HG03354 (cell line): Measurements from ENCODE around the gene PTMS.
A peak's percentile ranks its signal among the peaks of the same experiment; 100 is the strongest.
"Not testable (repeated sequence)": the region's sequence is repeated elsewhere in the genome, so short reads cannot be mapped to it uniquely, and the experiment has no call there.

Experiments
- ATAC-seq: cut with Tn5 transposase; IDR thresholded peaks from one replicate; pipeline ENCODE4 v1.9.1; 2021; ENCODE audit warnings: mild to moderate bottlenecking; ENCODE audit not compliant: unreplicated experiment, poor library complexity, severe bottlenecking

Gene PTMS, protein sequence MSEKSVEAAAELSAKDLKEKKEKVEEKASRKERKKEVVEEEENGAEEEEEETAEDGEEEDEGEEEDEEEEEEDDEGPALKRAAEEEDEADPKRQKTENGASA

DNA sequence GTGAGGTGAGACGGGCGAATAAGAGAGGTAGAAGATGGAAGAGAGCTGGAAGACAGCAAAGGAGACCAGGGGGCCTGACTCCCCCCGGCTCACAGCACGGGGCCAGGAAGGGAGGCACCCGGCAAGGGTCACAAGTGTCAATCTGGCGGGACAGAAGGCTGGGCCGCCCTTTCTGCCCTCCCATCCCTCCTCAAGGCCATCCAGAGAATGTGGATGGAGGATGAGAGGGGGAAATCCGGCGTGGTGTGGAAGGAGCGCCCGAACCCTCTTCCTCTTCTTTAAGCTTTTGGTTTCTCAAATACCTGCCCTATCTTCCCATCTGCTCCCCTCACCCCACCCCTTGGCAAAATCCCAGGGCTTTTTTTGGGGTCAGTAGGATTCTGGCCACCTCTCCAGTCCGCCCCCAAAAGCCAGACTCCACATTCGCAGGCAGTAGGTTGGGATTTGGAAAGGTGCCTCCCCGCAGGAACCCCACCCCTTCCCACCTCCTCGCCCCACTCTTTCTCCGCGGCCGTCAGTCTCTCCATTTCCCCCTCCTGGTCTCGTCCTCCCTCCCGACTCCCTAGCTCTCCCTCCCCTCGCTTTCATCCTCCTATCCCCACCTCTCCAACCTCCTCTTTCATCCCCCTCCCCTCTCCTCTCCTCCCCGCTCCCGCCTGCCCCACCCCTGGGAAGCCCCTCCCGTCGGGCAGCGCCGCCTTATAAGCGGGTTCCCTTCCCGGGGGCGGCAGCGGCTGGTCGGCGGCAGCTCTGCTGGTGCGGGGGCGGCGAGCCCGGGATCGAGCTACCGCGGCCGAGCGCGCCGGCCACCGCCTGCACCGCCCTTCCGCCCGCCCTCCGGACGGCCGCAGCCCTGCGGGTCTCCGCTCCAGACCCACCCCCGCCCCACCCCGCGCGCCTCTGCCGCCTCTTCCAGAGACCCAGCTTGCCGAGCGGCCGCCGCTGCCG lies at the start of gene PTMS:
TSS of gene PTMS (plus strand) at position 730 of the 948 bp plus-strand sequence. CDS start 343 bp downstream, outside the sequence.
- peak; percentile 17 for ATAC-seq

DNA sequence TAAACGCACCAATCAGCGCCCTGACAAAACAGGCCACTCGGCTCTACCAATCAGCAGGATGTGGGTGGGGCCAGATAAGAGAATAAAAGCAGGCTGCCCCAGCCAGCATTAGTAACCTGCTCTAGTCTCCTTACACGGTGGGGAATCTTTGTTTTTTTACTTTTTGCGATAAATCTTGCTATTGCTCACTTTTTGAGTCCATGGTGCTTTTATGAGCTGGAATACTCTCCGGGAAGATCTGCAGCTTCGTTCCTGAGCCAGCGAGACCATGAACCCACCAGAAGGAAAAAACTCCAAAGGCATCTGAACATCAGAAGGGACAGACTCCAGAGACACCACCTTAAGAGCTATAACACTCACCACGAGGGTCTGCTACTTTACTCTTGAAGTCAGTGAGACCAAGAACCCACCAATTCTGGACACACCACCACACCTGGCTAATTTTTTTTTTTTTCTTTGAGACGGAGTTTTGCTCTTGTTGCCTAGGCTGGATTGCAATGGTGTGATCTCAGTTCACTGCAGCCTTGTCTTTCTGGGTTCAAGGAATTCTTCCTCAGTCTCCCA lies 49.2 kb upstream of the PTMS start:
- ATAC-seq: no peak

DNA sequence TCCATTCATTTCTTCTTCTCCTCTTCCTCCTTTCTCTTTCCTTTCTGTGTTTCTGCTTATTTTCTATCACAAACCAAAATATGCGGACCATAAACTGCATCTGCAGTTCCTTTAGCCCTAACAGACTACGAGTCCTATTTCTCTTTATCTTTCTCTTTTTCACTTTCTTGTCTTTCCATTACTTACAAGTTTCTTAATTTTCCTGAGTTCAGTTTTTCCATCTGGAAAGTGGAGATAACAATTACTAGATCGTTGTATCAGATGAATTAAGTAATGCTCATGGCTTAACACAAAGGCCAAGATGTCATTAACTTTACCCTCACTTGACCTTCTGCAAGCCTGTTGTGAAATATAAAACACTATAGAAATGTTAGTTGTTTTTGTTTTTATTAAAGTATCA lies 43.3 kb upstream of the PTMS start:
- ATAC-seq: no peak

DNA sequence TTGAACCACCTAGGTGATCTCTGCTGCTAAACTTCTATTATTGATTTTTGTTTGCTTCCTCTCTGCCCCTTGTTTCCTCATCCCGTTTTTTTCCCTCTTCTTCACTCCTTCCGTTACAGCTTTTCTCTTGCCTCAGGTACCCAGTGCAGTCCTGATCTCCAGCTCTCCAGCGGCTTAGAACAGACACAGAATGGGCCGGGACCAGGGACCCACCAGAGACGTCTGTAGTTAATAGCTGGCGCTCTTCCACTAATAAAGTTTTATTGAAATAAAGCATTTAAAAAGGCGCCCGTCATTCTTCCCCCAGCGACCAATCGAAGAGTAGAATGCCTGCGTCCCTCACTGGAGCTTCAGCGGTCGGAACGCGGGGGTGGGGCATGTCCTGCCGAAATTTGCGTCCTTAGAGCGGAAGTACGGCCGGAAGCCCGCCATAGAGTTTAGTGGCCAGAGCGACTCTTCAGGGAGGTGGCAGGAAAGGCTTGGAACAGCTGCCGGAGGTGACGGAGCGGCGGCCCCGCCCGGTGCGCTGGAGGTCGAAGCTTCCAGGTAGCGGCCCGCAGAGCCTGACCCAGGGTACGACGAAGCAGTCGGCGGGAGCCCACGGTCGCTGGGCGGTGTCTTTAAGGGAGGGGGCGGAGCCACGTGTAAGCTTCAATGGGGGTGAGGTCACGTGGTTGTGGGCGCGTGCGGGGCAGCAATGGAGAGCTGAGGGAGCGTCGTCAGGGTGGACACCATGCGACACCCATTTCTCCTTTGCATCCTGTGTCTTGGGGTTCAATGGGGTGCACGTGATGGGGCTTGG lies 42.4 kb upstream of the PTMS start, which contains the start of gene COPS7A:
TSS of gene COPS7A (plus strand) at position 440 of the 802 bp plus-strand sequence. CDS start 611 bp downstream, outside the sequence.
- peak; percentile 91 for ATAC-seq

DNA sequence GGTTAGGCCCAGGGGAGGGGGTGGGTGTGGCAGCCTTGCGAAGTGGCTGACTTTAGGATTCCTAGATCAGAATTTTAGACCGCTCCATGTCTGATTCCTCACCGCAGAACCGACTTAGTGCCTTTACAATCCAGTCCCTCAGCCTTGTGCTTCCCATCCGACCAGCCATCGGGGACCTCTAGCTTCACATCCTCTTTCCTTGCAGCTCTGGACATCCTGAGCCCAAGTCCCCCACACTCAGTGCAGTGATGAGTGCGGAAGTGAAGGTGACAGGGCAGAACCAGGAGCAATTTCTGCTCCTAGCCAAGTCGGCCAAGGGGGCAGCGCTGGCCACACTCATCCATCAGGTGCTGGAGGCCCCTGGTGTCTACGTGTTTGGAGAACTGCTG lies 41.8 kb upstream of the PTMS start:
- ATAC-seq: peak; percentile 31

DNA sequence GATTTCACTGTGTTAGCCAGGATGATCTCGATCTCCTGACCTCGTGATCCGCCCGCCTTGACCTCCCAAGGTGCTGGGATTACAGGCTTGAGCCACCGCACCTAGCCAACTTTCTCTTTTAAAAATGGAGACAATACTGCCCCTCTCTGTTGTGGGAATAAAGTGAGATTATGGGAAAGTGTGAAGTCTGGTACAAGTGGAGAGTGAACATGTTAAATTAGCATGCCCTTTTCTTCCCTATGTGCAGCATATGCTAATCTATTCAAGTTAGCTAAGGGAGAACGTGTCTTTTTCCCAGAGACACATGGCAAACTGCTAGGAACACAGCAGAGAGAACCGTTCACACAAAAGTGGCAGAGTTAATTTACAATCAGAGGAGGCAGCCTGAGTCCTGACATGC lies 40.8 kb upstream of the PTMS start:
- no peak for ATAC-seq

DNA sequence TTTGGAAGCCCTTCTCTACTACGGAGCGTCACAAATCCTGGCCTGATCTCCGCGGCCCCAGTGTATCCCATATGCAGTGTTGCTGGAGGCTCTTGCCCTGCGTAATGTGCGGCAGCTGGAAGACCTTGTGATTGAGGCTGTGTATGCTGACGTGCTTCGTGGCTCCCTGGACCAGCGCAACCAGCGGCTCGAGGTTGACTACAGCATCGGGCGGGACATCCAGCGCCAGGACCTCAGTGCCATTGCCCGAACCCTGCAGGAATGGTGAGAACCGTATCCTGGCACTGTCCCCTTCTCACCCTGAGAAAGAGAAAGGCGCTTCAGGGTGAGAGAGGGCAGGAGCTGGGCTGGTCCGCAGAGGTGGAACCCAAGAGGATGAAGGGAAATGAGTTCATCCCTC lies 37.0 kb upstream of the PTMS start:
- ATAC-seq: no peak

DNA sequence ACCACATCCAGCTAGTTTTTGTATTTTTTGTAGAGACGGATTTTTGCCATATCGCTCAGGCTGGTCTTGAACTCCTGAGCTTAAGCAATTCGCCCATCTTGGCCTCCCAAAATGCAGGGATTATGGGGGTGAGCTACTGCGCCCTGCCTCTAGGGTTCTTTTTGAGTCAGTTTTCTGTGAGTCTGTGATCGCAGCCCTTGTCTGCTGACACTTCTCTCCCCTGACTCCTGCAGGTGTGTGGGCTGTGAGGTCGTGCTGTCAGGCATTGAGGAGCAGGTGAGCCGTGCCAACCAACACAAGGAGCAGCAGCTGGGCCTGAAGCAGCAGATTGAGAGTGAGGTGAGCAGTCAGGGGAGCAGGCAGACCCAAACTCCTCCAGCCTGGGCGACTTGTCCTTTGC lies 36.0 kb upstream of the PTMS start:
- no peak for ATAC-seq

DNA sequence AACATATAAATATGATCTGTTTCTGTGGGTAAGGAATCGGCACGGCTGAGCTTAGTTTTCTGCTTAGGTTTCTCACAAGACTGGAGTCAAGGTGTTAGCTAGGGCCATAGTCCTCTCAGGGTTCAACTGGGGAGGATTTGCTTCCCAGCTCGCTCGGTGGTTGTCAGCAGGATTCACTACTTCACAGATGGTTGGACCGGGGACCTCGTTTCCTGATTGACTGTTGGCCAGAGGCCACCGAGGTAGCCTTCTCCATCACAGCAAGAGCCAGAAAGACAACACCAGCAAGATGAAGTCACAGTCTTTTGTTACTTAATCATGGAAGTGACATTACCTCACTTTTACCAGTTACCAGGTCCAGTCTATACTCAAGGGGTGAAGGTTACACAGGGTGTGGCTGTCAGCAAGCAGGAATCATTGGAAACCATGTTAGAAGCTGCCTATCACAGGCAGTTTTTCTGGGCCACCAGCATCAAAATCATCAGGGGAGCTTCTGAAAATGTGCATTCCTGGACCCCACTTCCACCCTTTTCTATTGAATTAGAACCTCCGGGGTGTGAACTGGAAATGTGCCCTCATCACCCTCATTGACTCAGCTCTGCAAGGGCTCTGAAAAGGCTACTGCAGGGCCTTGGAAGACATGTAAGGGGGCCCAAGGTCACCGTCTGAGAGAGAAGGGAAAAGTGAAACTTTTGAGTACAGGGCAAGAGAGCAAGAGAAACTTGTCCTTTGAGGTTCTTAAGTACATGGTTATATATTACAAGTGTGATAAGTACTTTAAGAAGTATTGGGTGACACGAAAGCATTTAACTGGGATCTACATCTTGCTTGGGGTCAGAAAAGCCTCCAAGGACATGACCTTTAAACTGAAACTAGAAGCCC lies 31.4 kb upstream of the PTMS start:
- ATAC-seq: no peak

DNA sequence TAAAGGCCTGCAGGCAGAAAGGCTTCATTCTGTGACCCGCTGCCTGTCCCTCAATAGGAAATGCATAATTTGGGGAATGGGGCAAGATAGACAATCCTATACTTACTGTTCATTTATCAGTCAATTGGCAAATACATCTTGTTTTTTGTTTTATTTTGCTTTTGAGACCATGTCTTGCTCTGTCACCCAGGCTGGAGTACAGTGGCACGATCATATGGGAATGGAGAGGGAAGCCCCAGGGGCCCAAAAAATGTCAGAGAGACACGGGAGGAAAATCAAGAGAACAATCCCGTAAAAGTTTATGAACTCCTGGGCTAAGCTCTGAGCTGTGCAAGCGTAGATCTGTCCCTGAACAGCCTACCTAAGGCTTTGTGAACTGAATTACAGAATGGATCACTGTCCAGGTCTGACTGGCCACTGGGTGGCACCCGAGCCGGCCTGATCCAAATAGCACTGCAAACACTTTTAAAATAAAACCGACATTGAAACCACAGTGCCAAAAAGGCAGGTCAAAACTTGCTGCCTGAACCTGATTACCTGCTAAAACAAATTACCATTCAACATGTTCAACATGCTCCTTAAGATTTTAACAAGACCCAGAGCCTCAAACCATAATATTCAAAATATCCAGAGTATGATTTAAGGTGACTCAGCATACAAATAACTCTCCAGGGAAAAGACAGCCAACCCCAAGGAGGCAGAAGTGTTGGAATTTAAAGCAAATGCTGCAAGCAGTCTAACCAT lies 30.5 kb upstream of the PTMS start:
- no peak for ATAC-seq

DNA sequence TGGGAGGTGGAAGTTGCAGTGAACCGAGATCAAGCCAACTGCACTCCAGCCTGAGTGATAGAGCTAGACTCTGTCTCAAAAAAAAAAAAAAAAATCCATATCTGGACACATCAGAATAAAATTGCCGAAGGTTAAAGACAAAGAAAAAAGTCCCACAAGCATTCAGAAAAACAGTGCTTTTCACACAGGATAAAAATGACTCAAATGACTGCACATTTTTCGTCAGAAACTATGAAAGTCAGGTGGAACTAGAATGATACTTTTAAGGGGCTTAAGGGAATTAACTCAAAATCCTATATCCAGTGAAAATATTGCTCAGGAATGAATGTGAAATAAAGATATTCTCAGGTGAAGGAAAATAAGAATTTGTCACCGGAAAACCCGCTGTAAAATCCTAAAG lies 29.4 kb upstream of the PTMS start:
- ATAC-seq: no peak

DNA sequence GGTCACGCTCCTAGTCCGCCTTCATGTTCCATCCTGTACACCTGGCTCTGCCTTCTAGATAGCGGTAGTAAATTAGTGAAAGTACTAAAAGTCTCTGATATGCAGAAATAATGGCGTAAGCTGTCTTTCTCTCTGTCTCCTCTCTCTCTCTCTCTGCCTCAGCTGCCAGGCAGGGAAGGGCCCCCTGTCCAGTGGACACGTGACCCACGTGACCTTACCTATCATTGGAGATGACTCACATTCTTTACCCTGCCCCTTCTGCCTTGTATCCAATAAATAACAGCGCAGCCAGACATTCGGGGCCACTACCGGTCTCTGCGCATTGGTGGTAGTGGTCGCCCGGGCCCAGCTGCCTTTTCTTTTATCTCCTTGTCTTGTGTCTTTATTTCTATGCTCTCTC lies 24.1 kb upstream of the PTMS start:
- ATAC-seq: not testable (repeated sequence)

DNA sequence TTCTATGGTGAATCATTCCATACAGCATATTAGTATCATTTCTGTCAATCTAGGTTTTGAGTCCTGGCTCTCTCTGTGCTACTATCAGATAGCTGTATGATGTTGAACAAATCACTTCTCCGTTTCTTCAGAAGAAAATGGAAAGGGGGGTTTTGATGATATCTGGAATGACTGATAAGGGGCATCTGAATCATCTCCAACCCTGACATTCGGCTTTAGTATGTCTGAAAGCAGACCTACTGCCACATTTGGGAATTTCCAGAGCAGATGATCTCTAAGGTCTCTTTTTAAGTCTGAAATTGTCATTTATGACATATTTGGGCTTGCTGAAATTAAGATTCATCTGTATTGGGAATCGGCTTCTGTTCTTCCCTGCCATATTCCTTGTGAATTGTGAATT lies 23.3 kb upstream of the PTMS start:
- ATAC-seq: no peak

DNA sequence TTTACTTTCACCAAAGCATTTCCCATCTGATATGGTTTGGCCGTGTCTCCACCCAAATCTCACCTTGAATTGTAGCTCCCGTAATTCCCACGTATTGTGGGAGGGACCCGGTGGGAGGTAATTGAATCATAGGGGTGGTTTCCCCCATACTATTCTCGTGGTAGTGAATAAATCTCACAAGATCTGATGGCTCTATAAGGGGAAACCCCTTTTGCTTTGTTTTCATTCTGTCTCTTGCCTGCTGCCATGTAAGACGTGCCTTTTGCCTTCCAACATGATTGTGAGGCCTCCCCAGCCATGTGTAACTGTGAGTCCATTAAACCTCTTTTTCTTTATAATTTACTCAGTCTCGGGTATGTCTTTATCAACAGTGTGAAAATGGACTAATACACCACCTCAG lies 22.9 kb upstream of the PTMS start:
- not testable (repeated sequence) for ATAC-seq

DNA sequence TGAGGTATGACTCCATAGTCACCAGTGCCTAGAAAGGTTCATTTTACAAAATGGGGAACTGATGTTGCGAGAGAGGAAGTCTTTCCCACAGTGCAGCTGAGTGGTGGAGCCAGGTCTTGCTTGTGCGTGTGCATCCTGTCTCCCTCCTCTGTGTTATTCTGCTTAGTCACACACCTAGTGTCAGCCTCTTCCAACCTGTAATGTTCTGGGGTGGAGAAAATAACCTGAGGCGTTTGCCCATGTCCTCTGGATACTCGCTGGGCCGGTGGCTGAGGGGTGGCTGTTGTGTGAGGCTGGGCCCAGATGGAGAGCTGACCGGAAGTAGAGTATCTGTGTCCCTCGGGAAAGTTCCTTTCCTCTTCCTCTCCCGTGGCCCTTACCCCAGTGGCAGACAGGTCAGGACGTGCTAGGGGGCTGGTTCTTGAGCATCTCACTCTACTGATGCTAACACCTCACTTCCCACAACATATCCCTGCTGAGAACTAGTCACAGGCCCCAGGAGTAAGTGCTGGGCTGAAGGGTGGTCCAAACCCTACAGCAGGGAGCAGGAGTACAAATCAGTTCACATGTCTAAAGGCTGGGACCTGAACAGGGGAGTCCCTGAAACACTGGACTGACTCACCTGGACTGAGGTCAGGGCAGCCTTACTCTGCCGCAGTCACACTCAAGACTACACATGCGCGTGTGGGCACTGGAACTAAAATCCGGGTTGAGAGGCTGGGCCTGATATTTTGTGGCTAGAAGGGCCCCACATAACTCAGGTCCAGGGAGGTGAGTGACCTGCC lies 20.2 kb upstream of the PTMS start:
- ATAC-seq: no peak

DNA sequence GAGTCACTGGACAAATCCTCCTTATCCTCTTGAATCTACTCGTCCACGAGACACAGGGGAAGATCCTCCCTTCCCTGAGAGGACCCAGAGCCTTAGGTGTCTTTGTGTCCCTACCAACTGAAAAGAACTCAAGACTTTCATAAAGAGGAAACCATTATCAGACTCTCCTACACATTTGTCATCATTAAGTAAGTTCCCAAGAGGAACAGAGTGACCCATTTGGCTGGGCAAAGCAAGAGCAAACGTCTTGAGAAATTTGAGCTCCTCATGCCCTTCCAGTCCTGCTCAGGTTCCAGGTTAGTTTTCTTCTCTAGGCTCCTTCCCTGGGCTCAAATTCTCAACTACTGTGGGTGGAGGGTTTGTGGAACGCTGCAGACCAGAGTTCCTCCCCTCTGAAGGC lies 18.9 kb upstream of the PTMS start:
- ATAC-seq: no peak

DNA sequence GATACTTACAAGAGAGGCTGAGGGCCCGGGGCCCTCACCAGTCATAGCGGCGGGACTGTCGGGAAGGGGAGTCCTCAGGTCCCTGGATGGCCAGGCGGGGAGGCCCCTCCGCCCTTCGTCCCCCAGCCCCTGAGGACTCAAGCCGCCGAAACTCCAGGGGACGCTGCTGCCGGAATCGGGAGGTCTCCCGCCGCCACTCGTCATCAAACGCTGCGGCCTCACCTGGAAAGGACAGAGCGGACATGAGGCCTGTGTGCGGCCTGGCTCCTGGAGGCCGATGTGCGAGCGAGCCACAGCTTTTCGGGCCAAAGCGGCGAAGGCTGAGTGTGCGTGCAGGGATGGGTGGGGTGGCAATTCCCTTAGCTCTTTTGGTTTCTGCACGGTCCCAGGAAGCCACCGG lies 17.4 kb upstream of the PTMS start:
- ATAC-seq: no peak

DNA sequence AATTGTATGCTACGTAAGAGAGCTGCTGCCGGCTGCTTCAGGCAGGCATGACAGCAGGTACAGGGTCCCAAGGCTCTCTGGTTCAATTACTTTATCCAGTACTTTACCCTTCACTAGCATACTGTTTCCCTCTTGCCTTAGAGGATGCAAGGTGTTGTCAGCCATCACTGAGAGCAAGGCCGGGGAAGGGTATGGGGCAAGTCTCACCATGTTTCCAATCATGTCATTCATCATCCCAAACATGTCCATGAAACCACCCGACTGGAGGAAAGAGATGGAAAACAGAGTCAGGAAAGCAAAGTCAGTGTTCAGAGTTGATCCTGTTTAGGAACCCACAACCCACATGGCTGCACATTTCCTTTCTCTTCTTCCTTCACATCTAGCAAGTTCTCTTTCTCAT lies 15.7 kb upstream of the PTMS start:
- ATAC-seq: no peak
